NCI-H1417 (cell line): ENCODE results near the gene BCAP31.
"Not testable (repeated sequence)": the region's sequence is repeated elsewhere in the genome, so short reads cannot be mapped to it uniquely, and the experiment has no call there.

Experiments
- DNase-seq, 3 experiments: peaks; one replicate each; lab custom pipeline; 2025; lab: John Stamatoyannopoulos, UW

Gene BCAP31

DNA sequence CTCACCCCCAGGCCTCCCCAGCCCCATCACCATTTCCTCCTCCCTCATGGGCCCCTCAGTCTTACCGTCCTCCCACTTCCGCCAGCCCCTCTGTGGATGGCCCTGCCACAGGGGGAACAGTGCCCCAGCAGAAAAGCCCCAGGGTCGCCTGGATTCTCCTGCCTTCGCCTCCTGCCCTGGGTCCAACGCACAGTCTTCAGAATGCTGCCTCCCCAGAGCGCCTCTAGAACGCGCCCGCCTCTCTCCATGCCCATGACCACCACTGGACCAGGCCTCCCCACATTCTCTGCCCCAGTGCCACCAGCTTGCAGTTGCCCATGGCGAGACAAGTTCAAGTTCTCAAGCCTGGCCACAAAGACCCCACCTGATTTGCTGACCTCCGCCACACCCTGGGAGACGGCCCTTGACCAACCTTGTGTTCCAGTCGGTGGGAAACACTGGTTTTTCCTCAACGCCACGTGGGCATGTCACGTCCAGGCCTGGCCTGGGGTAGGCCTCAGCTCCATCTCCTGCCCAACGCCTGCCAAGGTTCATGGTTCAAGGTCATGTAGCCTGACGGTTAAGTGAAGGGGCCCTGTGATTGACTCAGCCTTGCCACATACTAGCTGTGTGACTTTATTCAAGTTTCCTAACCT is 39.2 kb upstream of the BCAP31 start:
- DNase-seq: no peak

DNA sequence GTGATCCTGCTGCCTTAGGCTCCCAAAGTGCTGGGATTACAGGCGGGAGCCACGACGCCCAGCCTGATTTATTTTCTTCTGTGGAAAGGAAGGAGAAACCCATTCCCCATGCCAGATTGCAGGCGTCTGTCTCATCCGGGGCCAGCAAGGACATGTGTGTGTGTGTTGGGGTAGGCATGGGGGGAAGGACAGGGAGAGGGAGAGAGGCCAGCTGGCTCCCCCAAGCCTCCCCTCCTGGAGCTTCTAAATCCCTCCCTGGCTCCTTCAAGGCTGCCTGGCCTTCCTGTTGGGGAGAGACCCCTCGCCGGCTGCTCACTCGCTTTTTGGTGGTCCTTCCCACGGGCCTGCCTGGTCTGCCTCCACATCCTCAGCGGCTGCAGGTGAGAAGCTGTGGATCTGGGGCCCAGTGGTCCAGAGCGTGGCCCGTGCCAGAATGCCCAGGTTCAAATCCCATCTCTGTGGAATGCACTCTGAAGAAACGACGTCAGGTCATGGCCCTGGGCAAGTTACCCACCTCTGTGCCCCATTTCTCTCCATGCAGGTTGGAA is 38.5 kb upstream of the BCAP31 start:
- no peak for DNase-seq

DNA sequence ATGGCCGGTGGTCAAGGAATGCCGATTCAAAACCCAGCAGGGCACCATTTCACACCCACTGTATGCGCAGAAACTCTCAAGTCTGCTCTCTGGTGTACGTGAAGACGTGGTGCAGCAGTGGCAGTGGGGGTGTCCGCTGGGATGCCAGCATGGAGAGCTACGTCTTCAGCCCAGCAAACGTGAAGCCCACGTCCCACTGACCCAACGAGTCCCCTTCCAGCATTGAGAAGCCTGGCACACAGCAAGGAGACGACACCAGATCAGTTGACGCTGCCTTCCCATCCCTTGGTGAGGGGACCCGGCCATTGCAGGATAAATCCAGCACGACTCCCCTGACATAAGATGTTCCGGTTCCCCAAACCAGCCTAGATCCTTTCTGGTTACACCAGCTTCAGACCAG is 37.7 kb upstream of the BCAP31 start:
- peak in 1 of 3 experiments; percentile 5 for DNase-seq

DNA sequence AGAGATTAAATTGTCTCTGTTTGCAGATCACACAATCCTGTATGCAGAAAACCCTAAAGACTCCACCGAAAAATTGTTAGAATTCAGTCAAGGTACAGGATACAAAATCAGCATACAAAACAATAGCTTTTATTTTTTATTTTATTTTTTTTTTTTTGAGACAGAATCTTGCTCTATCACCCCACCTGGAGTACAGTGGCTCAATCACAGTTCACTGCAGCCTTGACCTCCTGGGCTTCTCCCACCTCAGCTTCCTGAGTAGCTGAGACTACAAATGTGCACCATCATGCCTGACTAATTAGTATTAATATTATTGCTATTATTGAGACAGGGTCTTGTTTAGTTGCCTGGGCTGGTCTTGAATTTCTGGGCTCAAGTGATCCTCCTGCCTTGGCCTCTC is 30.9 kb upstream of the BCAP31 start:
- DNase-seq: no peak

DNA sequence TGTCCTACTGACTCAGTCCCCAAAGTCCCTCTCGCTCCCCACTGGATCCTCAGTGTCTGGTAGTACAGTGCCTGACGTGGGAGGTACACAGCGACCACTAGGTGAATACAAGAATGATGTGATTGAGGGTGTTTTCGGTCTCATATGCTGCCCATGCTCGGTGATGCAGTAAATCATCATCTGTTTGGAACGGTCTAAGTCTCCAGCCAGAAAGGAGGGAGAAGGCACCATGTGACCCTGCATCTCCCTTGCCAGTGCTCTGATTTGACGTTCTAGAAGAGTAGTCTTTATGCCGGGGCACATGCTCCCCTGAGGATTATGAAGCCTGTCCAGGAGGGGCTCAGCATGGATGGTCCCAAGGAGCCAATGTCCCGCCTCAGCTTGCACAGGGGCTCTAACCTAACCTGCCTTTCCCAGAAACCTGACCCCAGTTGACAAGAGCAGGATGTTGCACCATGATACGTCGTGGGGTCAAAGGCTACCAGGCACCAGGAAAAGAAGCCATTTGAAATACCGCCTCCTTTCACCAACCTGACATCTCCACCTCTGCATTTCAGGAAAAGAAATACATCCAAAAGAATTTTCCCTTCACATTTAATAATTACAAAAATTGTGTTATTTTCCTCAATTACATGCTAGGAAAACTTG is 26.1 kb upstream of the BCAP31 start:
- no peak for DNase-seq

DNA sequence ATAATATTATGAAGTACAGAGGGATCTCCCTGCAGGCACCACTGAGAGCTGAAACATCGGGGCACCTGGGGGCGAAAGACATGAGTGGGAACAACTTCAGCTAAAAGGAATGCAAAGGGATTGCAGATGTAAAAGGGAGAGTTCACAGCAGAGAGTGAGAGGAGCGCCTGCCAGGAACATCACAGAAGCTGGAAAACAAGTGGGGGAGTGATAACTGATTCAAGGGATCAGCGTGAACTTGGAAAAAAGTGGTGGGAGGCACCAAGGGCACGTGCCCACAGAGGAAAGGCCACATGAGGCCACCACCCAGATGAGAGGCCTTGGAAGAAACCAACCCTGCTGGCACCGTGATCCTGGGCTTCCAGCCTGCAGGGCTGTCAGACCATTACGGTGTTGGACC is 24.8 kb upstream of the BCAP31 start:
- not testable (repeated sequence) for DNase-seq

DNA sequence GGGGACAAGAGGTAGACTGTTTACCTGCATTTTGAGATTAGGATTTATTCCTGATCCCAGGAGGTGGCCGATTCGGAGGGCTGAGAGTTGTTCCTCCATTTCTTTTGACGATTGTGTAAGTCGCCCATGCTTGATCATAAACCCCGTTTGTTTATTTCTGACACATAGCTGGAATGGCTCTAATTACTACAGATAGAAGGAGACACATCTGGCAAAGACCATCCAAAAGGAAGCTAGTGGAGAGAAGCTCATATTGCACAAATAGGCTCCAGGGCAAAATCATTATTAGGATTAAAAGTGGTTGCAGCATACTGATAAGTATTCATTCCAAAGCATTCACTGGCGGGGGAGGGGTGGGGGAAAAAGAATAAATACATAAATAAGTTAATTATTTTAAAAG is 22.8 kb upstream of the BCAP31 start:
- not testable (repeated sequence) for DNase-seq

DNA sequence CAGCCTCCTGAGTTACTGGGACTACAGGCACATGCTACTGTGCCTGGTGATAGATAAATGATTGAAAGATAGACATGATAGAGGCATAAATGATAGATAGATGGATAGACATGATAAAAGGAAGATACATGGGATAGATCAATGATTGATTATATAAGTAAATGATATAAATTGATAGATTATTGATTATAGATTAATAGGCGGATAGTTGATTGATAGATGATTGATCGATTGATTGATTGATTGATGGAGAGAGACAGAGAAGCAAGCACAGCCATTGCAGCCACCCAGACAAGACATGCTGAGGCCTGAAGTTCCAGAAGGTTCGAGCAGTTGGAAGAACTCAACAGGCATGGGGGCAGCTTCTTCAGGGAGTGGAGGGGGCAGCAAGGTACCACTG is 22.2 kb upstream of the BCAP31 start:
- DNase-seq: no peak

DNA sequence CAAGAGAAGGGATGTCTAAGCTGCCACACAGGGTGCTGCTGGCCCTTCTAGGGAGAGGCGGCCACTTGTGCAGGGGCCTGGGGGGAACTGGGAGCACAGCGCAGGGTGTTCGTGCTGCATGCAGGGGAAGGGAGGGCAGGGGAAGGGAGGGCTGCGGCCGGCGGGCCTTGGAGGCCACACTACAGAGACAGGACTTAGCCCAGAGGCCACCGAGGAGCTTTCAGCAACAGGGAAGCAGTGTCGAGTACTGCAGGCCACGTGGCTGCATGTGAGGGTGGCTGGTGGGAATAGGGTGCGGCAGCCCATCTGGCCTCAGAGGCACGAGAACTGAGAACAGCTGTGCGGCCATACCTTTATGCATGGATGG is 20.9 kb upstream of the BCAP31 start:
- not testable (repeated sequence) for DNase-seq

DNA sequence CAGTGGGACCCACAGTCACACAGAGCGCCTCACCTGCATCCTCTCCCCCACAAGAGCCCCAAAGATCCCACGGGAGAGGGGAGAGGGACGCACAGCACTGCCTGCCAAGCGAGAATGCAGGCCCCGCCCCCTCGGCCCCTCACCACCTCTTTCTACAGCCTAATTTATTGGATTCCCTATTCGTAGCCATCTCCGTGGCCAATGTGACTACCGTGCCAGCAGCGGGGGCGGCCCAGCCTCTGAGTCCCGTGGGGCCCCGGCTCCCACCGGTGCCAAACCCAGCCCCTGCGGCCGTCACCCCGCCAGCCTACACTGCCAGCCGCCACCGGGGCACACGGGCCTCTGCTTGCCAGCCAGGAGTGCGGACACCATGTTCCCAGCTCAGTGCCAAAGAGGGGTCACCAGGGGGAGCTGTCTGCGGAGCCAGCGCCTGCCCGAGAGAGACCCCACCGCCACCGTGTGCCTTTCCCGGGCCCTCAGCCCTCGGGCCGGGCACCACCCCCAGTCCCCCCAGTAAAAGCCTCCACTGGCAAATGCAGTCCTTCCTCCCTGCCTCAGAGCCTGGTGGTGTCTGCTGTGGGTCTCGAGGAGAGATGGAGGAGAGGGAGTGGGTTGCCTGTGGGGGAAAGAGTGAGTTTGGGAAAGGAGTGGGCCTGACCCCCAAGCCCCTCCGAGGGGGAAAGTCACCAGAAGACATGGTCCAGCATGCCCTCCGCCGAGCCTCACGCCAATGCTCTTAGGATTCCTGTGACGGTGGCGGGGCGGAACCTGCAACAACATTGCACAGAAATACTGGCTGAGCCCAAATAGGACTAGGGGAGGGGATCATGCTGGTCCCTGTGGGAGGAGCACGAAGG is 20.3 kb upstream of the BCAP31 start:
- peak in 2 of 3 experiments; percentile 75 to 76 for DNase-seq

DNA sequence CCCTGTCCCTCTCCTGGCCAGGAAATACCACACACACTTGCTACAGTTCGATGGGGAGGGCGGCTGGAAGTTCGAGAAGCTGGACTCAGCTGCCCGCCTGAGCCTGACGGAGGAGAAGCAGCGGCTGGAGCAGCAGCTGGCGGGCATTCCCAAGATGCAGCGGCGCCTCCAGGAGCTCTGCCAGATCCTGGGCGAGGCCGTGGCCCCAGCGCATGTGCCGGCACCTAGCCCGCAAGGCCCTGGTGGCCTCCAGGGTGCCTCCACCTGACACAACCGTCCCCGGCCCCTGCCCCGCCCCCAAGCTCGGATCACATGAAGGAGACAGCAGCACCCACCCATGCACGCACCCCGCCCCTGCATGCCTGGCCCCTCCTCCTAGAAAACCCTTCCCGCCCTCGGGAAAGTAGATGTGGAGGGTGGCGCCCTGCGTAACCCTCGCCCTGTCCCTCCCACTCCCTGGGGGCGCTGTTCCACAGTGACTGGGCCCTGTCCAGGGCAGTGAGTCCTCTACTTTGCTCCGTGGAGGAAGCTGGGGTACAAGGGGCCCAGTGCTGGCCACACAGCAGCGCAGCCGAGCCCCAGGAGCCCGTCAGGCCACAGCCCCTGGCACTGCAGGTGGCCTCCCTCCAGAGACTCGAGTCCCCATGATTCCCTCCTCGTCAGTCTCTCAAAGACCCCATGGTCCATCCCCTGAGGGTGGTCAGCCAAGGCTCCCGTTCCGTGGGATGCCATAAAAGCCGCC is 19.5 kb upstream of the BCAP31 start:
- DNase-seq: peak in 2 of 3 experiments; percentile 72 to 83

DNA sequence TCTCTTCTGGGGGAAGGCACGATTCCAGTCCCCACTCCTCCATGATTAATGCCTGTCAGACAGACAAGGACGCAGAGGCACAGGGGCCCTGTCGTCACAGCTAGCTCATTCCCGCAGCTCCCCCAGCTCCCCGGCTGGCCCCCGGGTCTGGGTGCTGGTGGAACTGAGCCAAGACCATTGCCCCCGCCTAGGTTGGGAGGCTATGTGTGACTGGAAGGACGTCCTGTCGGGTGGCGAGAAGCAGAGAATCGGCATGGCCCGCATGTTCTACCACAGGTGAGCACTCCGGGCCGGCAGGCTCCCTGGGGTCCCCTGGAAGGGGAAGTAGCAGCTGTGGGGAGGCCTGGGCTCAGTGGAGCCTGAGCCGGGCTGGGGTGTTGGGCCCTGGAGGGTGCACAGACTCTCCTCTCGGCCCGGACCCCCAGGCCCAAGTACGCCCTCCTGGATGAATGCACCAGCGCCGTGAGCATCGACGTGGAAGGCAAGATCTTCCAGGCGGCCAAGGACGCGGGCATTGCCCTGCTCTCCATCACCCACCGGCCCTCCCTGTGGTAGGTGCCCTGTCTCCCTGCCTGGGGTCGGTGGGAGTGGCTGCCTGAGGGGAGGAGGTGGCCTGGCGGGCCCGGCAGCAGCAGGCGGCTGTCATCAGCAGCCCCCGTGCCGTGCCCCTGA is 18.7 kb upstream of the BCAP31 start:
- not testable (repeated sequence) for DNase-seq

DNA sequence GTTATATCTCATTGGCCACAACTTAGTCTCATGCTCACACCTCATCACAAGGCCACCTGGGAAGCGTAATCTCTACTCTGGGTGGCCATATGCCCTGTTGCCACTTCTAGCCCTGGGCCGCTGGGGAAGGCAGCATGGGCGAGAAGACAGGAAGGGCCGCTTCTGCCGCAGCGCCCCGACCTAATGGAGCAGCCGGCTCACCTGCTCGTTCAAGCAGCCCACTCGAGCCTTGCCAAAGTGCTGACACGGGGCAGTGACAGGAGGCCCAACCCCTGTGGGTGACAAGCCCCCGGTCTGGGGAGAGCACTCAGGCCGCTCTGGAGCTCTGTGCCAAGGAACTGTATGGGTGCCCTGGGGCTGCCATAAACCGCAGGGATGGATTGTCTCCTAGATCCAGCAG is 17.9 kb upstream of the BCAP31 start:
- not testable (repeated sequence) for DNase-seq

DNA sequence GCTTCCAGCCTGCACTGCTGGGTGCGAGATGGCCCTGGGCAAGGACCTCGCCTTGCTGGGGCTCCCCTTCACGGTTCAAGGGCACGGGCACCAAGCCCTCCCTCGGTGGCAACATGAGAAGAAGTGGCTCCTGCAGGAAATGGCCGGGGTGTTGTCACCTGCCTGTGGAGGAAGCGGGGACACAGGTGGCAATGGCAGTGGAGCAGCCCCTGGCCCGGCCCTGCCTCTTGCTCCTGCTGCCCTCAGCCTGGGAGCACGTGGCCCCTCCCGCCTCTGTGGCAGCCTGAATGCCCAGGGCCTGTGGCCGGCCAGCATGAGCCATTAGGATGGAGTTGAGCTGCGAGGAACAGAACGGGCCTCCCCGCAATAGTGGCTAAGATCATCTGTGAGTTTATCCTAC is 17.3 kb upstream of the BCAP31 start:
- no peak for DNase-seq

DNA sequence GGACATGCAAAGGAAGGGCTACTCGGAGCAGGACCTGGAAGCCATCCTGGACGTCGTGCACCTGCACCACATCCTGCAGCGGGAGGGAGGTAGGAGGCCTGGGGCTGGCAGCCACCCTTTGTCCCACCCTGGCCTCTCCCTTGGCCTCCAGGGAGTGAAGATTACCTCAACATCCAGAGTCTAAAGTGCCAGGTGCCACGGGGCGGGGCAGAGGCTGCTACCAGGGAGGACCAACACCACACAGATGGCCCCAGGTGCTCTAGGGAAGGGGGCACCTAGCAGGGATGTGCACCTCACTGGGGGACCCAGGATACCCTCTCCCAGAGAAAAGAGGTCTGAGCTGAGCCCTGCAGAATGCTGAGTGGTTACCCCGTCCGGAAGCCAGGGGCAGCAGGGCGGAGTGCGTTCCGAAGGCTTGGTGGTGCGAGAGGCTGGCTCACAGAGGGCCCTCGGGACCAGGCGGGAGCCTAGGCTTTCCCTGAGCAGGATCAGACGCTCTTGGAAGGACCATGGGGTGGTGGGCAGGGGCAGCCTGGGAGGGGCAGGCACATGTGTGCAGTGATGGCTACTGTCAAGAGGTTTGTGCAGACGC is 16.5 kb upstream of the BCAP31 start:
- DNase-seq: no peak

DNA sequence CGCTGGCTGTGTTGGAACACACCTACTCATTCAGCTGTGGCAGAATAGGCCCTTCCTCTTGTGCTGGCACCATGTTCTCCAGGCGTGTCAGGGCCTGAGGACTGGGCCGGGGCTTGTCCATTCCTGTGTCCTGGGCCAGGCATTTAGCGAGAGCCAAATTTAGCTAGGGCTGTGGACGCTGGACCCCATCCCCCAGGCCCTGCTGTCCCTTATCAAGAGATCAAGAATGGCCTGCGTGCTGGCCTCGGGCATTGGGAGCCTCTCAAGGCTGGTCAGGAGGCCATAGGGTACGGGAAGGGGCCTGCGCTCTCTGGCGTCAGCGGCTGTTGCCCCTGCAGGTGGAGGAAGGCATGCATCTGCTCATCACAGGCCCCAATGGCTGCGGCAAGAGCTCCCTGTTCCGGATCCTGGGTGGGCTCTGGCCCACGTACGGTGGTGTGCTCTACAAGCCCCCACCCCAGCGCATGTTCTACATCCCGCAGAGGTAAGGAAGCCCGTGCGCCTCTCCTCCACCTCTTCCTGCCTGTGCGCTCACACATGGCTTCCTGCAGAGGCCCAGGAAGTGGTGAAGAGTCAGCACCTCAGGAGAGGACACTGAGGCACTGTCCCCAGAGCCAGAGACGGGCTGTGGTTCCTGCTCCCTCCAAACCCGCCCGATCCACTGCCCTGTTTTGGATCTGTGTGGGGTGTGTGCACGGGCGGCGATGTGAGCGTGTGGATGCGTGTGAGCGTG is 15.7 kb upstream of the BCAP31 start:
- DNase-seq: no peak

DNA sequence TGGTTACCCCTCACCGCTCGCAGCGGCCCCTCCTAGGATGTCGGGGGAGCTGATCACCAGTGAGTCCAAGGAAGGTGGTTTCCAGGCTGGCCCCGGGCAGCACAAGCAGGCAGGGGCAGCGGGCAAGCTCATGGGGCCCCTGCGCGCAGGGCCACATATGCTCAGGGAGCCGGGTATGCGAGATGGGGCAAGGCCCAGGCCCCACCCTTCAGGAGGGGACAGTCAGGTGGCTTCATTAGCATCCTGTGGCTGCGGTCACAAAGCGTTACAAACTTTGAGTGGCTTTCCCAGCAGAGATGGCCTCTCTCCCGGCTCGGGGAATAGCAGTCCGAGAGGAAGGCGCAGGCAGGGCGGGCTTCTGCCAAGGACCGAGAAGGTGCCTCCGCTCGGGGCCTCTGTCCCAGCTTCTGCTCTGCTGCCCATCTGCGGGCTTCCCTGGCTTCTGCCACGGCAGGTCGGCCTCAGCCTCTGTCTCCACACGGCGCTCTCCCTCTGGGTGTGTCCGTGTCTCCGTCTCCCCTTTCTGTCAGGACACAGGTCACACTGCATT is 13.9 kb upstream of the BCAP31 start:
- no peak for DNase-seq

DNA sequence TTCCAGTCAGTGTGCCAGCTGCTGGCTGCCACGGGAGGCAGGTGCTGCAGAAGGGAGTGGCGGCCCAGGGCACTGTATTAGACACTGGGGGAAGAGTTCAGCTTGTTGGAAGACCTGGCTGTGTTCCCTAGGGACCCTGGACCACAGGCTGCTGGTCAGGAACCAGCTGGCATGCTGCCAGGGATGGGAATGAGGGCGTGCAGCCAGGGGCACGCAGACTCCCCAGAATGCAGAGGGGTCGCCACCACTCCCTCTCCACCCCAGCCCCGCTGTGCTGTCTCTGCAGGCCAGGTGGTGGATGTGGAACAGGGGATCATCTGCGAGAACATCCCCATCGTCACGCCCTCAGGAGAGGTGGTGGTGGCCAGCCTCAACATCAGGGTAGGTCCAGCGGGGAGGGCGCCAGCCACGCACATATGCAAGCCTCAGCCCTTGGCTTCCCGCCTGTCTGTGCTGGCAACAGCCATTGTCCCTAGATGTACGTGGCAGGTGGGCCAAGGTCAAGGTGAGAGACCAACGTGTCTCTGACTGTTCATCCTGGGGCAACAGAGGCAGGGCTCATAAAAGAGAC is 12.8 kb upstream of the BCAP31 start:
- peak in 1 of 3 experiments; percentile 6 for DNase-seq

DNA sequence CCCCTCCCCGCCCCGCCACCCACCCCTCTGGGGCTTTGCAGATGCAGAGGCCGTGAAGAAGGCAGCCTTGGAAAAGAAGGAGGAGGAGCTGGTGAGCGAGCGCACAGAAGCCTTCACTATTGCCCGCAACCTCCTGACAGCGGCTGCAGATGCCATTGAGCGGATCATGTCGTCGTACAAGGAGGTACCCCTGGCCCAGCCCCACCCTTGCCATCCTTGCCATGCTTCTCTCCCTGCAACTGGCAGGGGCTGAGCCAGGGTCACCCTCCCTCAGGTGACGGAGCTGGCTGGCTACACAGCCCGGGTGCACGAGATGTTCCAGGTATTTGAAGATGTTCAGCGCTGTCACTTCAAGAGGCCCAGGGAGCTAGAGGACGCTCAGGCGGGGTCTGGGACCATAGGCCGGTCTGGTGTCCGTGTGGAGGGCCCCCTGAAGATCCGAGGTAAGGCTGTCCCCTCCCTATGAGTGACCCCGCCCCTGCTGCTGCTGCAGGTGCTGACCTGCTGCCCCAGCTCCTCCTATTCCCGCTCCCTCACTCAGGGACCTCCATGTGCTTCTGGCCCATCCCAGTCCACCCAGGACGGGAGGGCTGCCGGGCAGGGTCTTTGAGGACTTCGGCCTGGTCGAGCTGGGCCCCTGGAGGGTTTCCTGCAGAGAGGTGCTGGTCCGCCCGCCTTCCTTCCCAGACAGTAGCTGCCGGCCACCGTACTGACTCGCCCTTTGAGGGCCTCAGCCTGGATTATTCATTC is 12.1 kb upstream of the BCAP31 start:
- no peak for DNase-seq
